RPMI7951 (cell line): ENCODE measurements around the gene GNGT2. TPM values are rescaled to one million over a fixed set of nuclear protein-coding genes. Genes with fewer than 3 reads are reported as not detected.
A peak's percentile ranks its signal among the peaks of the same experiment; 100 is the strongest.
"Not testable (repeated sequence)": the region's sequence is repeated elsewhere in the genome, so short reads cannot be mapped to it uniquely, and the experiment has no call there.

Experiments used
- DNase-seq: peaks from one replicate; pipeline ENCODE4 v3.0.0-alpha.2; 2012; ENCODE audit warnings: low read depth
- total RNA-seq: library from RNA; depleted of rRNA; stranded (reverse); fragments of >200 nt; shearing (Covaris generic); gene quantifications from 2 replicates; pipeline ENCODE4 v1.2.3, GENCODE V29; 2014

GNGT2 gene
- total RNA-seq, 1 experiment from 2014 or later = 0.60 TPM

DNA sequence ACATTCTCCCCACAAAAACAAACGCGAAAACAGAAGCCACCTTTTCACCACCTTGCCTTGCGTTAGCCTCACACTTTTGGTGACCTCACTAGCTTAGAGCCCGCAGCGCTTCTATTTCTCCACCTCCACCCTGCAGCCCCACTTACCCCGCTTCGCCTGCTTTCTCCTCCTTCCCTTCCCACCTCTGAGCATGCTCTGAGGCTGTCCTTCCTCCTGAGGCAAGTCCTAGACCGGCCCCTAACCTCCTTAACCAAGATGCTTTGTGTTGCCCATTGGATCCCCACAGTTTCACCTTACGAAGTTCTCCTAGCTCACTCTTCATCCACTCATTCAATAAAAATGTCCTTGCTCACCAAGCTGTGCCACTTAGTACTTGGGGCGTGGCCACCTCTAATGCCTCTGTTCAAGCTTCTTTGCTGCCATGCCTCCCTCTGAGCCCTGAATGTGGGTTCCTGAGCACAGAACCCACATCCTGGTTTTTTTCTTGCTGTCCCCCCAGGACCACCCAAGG is 1.3 kb downstream of the GNGT2 start:
- peak; percentile 25 for DNase-seq

DNA sequence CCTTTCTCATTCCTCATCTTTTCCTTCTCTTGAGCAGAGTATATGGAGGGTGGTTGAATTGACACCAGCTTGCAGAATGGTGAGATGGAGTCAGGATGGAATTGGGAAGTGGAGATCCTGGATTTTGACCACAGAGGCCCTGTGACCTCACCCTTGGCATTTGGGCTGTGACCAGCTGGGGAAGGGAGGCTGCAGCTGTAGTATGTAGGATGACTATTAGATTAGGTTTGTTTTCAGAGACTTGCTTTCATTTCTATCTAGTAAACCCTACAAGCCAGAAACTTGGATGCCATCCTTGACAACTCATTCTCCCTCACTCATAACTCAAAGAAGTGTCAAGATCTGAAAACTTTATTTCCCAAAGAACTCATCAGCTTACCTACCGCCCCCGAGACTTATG is 5.9 kb downstream of the GNGT2 start:
- DNase-seq = peak; percentile 34

DNA sequence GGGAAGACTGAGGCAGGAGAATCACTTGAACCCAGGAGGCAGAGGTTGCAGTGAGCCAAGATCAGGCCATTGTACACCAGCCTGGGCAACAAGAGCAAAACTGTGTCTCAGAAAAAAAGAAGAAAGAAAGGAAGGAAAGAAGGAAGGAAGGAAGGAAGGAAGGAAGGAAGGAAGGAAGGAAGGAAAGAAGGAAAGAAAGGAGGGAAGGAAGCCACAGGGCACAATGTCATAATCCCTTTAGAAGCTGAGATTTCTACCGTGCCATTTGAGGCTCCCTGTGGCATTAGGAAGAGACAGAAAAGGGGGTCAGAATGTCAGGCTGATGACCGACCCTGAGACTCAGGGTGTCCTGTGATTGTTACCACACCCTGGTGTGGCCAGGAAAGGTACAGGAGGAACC is 6.6 kb downstream of the GNGT2 start:
- DNase-seq = no peak

DNA sequence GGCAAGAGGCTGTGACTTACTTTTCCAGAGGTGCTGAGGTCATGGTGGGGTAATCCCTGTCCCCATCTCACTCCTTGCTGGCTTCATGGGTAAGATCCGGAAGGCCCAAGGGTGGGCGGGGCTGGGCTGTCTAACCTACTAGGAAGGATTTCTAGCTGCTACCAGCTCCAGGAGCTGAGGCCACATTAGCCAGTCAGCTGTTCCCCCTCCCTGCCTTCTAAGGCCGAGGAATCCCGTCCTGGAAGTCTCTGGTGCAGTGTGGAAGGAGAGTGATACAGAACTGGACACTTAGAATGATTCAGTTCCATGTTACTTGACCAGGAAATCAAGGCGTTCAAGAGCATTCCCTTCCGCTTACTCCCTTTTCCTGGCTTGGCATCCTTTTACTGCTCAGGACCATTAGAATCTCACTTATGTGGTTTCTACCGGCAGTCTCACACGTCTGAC is 8.9 kb downstream of the GNGT2 start:
- DNase-seq = no peak

DNA sequence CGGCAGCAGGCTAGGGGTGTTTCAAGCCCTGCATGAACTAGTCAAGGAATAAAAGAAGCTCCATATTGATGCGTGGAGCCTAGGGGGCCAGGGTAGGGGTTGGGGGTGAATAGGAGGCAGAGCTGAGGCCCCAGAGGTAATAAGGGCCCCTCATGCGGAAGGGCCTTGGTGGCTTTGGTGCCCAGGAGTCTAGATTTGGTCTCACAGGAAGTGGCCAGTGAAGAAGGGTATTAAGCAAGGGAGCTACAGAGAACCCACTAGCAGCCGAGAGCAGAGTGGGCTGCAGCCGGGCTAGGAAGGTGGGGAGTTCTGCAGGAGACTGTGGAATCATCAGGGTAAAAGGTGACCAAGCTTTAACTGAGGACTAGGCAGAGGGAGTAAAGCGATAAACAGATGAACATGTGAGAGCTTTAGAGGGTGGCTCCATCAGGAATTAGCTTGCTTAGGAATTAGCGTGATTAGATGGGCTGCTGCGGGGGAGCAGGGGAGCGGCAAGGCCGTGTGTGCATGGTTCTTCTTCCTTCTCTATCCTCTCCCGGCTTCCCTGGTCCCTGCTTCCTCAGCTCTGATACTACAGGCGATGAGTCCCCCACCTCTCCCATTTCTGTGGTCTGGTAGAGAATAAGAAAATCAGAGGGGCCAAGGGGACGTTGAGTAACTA is 9.8 kb downstream of the GNGT2 start:
- DNase-seq = no peak

- no peak for DNase-seq
Measured at GRCh38 chr17:49198211-49198610, 12.2 kb downstream of the GNGT2 start.

DNA sequence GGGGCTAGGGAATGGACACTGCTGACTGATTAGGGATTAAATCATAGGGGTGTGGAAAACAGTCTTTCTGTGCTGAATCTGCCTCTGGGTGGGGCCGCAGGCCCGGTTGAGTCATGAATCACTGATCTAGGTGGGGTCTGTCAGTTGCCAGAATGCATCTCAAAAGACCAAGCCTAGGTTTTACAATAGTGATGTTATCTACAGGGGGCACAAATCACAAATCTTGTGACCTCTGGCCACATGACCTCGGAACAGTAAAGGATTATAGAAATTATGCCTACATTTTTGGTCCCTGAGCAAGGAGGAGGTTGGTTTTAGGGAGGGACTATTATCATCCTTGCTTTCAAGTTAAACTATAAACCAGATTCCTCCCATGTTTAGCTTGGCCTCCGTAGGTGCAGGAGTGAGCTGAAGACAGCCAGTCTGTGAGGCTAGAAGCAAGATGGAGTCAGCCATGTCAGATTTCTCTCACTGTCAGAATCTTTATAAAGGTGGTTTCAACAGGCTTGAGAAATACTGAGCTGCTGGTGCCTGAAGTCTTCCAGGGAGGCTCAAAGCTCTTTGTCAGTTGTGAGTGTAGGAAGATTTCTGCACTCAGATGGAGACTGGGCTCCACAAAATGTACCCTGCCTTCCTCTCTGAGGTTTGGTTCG is 12.9 kb downstream of the GNGT2 start:
- DNase-seq = no peak

GRCh38 chr17:49196520-49196919 is 13.9 kb downstream of the GNGT2 start:
- DNase-seq = no peak

GRCh38 chr17:49195751-49196150 is 14.6 kb downstream of the GNGT2 start:
- no peak for DNase-seq

DNA sequence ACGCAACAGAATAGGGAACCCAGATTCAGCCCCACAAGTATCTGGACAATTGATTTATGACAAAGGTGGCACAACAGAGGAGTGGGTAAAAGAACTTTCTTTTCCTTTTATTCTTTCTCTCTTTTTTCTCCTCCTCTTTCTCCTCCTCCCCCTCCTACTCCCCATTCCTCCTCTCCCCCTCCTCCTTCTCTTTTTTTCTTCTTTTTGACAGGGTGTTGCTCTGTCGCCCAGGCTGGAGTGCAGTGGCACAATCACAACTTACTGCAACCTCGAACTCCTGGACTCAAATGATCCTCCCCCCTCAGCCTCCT is 16.1 kb downstream of the GNGT2 start:
- DNase-seq = no peak

DNA sequence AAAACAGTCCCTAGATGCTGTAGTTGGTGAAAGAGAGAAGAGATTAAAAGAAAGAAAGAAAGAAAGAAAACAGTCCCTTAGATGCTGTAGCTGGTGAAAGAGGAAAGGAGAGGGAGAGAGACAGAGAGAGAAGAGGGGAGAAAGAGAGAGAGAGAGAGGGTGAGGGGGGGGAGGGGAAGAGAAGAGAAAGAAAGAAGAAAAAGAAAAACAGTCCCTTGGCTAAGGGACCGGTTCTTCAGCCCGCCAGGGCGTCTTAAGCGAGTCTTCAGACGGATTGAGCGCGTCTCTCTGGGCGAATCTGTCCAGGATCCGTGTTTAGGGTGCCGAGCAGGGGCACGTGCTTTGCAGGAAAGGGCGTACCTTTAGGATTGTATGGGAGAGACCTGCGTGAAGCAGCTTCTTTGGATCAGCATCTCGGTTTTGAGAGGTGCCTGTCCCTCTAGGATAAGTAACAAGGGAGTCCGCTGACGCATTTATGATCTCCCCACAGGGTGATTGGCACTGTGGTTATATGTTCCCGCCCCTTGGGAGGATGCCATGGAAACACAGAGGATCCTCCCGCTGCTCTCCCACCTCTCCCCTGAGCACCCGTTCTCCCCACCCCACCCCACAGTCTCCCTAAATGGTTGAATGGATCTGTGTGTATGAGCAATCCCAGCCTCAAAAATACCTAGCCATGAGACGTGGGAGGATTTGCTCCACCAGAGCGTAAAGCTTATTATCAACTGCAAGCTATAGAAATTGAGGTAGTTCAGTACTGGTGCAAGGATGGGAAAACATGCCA is 16.7 kb downstream of the GNGT2 start:
- peak; percentile 76 for DNase-seq

DNA sequence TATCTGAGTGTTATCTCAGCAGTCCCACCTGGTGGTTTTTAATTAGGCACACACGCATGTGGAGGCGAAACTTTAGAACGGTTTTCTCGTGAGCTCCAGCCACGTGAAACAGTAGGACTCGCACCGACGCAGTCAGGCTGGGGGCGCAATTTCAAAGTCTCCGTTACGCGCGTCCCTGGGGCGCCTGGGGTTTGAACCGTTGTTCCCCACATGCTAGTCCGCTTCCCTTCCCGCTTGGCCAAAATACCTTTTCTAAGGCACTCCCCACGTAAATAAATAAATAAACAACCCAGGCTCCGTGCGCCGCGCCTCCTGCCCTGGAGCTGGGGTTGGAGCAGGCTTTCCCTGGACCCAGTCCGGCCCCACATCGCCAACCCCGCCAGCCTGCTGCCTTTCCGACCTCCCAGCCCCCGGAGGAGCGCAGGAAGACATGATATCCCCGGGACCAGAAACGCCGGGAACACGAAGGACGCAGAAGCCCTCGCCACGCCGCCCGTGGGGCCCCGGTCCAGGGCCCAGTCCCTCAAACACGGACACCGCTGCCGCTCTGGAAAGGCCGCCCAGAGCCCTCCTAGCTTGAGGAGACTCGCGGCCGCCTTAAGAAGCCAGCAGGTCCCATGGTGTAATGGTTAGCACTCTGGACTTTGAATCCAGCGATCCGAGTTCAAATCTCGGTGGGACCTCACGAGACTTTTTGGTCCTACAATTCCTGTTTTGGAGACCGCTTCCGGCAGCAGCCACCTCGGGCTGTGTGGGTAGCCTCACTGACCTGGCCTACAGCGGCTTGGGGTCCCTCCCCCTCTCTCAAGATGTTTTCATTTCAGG is 18.2 kb downstream of the GNGT2 start:
- peak; percentile 82 for DNase-seq

DNA sequence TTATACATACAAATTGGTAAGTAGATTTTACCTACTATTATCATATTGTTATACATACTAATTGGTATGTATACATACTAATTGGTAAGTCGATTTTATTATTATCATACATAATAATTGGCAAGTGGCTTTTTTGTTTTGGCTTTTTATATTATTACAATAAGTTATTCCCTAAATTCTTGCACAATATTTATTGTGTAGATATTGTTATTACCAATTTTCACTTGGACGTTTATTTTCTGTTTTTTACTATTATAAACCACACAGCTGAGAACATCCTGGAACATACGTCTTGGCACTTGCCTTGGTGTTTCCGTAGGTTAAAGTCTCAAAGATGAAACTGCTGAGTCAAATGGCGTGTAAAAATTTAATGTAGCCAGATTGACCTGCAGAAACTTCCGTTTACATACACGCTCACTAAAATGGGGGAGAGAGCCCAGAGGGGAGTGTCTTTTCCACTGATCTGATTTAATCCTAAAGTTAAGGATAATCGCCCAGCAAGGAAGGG is 18.9 kb downstream of the GNGT2 start:
- no peak for DNase-seq

DNA sequence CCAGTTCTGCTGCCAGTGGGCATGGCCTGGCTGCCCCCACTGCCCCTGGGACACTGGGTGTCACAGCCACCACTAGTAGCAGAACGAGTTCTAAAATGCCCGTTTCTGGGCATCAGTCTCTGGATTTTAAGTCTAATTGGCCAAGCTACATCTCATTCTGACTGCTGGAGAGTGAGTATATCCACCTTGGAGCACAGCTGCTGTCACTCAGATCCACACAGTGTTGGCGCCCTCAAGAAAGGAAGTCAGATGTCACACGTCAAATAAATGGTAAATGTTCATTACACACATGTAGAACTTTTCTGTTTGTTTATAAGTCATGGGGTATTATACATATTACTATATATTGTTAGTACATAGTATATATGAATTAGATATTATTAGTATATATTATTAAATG is 19.4 kb downstream of the GNGT2 start:
- DNase-seq = no peak

GRCh38 chr17:49187301-49187700 is 23.1 kb downstream of the GNGT2 start:
- no peak for DNase-seq

- not testable (repeated sequence) for DNase-seq
Measured at GRCh38 chr17:49185381-49185780, 25.0 kb downstream of the GNGT2 start.

DNA sequence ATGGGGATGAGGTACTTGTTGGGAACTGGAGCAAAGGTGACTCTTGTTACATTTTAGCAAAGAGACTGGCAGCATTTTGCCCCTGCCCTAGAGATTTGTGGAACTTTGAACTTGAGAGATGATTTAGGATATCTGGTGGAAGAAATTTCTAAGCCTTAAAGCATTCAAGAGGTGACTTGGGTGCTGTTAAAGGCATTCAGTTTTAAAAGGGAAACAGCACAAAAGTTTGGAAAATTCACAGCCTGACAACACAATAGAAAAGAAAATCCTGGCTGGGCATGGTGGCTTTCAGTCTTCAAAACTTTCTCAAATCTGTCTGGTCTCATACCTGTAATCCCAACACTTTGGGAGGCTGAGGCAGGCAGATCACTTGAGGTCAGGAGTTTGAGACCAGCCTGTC is 25.9 kb downstream of the GNGT2 start:
- DNase-seq = not testable (repeated sequence)

DNA sequence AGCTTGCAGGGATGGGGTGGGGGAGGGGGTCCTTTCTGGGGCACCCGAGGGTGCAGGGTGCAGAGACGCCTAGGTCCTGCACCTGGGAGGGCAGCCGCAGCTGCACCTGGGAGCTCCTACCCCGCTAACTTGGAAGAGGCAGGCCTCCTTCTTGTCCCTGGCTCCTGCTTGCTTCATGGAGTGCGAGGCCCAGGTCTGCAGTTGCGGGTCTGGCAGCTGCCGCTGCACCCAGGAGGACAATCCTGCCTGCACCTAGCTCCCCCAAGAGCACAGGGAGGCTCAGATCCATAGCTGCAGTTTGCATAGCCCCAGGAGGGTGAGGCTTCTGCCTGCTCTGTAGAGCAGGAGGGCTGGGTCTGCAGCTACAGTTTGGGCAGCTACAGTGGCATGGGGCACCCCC is 26.6 kb downstream of the GNGT2 start:
- no peak for DNase-seq

GRCh38 chr17:49183341-49183740 is 27.0 kb downstream of the GNGT2 start:
- no peak for DNase-seq

- no peak for DNase-seq
Measured at GRCh38 chr17:49180998-49181635, 29.3 kb downstream of the GNGT2 start.

GRCh38 chr17:49180303-49180702 is 30.1 kb downstream of the GNGT2 start:
- peak; percentile 56 for DNase-seq
